Upper lobe of right lung (tissue), 1 donor: Measurements from ENCODE around the gene RLN3. TPM values are rescaled to one million over a fixed set of nuclear protein-coding genes. Genes with fewer than 3 reads are reported as not detected.
A peak's percentile ranks its signal among the peaks of the same experiment; 100 is the strongest.

Source experiments
- ATAC-seq: fragments of 200-7000 bp; cut with Tn5 transposase; one replicate; pipeline ENCODE4 v1.9.1; 2020; ENCODE audit warnings: mild to moderate bottlenecking, moderate library complexity
- DNase-seq: peaks from one replicate; pipeline ENCODE4 v3.0.0-alpha.2; 2020
- H3K27ac ChIP-seq: fragments of 200-600 bp; one replicate; pipeline ENCODE4 v1.8.0; 2022
- H3K27me3 ChIP-seq: fragments of 200-600 bp; one replicate; pipeline ENCODE4 v1.8.0; 2022; ENCODE audit warnings: mild to moderate bottlenecking
- H3K36me3 ChIP-seq: fragments of 200-600 bp; one replicate; pipeline ENCODE4 v1.8.0; 2022
- H3K4me1 ChIP-seq: fragments of 200-600 bp; one replicate; pipeline ENCODE4 v1.8.0; 2022
- H3K4me3 ChIP-seq: fragments of 200-600 bp; one replicate; pipeline ENCODE4 v1.8.0; 2022; ENCODE audit warnings: mild to moderate bottlenecking
- H3K9me3 ChIP-seq: fragments of 200-600 bp; one replicate; pipeline ENCODE4 v1.8.0; 2022
- intact Hi-C: fragments of 100-400 bp; cut with DNase I; formaldehyde crosslinking; loops from one replicate; pipeline ENCODE4 v1.11.0; 2022
- total RNA-seq: library from RNA; stranded (reverse); fragmentation: NEBNext Ultra II Directional; extraction: Animal tissue kit (Norgen Biotek cat#: 25700); gene quantifications from one replicate; pipeline ENCODE4 v1.2.1, GENCODE V29; 2021
- TF ChIP-seq, protein P1 (sequence below): fragments of 200-600 bp; IDR thresholded peaks from one replicate; pipeline ENCODE4 v1.8.0; 2022; ENCODE audit warnings: antibody characterized with exemption
- donor health status: DM: no; HTN: yes; CAD: no; lungs with severe emphysema.

Gene RLN3
- total RNA-seq, 1 donor from 2014 or later: not detected

DNA sequence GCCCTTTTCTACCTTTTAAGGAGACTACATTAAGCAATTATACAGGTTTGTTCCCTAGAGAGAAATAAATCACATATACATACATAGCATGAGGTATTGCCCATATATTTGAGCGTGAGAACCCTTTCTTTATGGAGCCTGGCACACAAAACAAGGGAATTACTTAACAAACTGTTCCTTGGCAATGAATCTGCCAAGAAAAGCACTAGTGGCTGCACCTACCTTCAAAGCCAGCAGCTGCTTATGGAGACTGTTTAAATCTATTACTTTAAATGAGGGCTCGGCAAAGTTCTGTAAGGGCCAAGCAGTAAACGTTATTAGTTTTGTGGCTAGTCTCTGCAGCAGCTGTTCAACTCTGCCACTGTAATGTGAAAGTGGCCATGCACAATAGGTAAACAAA lies 28.9 kb upstream of the RLN3 start:
- intact Hi-C loops: no loop called here
- Histone ChIP-seq H3K9me3 (no peaks in the 10 kb centered on the region), H3K4me3 (no peak overlapping the region), H3K27me3 (no peaks in the 10 kb centered on the region), H3K4me1 (peaks cover 21% of the 10 kb centered on the region), H3K27ac (no peak overlapping the region), H3K36me3 (no peaks in the 10 kb centered on the region)
- ATAC-seq: no peak
- no peak for DNase-seq
- TF ChIP-seq, protein P1, sequence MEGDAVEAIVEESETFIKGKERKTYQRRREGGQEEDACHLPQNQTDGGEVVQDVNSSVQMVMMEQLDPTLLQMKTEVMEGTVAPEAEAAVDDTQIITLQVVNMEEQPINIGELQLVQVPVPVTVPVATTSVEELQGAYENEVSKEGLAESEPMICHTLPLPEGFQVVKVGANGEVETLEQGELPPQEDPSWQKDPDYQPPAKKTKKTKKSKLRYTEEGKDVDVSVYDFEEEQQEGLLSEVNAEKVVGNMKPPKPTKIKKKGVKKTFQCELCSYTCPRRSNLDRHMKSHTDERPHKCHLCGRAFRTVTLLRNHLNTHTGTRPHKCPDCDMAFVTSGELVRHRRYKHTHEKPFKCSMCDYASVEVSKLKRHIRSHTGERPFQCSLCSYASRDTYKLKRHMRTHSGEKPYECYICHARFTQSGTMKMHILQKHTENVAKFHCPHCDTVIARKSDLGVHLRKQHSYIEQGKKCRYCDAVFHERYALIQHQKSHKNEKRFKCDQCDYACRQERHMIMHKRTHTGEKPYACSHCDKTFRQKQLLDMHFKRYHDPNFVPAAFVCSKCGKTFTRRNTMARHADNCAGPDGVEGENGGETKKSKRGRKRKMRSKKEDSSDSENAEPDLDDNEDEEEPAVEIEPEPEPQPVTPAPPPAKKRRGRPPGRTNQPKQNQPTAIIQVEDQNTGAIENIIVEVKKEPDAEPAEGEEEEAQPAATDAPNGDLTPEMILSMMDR: no peak

DNA sequence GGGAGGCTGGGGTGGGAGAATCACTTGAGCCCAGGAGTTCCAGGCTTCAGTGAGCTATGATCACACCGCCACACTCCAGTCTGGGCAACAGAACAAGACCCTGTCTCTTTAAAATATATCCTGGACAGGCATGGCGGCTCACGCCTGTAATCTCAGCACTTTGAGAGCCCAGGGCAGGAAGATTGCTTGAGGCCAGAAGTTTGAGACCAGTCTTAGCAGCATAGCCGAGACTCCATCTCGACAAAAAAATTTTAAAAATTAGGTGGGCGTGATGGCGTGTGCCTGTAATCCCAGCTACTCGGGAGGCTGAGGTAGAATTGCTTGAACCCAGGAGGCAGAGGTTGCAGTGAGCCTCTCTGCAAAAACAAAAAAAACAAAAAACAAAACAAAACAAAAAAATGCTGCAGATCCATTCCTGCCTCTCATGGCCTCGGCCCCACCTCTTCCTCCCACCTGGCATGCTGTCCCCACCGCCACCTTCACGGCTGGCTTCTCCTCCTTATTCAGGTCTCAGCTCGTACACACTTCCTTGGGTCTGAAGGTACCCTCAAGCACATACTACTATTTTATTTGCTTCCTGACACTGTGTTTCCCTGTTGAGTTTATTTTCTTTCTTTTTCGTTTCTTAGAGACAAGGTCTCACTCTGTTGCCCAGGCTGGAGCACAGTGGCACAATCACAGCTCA lies 27.1 kb upstream of the RLN3 start:
- no peak for ATAC-seq
- intact Hi-C loops: no loop called here
- TF ChIP-seq, protein P1: no peak
- H3K27ac ChIP-seq: no peak overlapping the region
- H3K4me3 ChIP-seq: no peak overlapping the region
- H3K36me3 ChIP-seq: no peaks in the 10 kb centered on the region
- no peaks in the 10 kb centered on the region for H3K27me3 ChIP-seq
- peaks cover 35% of the 10 kb centered on the region for H3K4me1 ChIP-seq
- DNase-seq: no peak
- H3K9me3 ChIP-seq: no peaks in the 10 kb centered on the region

DNA sequence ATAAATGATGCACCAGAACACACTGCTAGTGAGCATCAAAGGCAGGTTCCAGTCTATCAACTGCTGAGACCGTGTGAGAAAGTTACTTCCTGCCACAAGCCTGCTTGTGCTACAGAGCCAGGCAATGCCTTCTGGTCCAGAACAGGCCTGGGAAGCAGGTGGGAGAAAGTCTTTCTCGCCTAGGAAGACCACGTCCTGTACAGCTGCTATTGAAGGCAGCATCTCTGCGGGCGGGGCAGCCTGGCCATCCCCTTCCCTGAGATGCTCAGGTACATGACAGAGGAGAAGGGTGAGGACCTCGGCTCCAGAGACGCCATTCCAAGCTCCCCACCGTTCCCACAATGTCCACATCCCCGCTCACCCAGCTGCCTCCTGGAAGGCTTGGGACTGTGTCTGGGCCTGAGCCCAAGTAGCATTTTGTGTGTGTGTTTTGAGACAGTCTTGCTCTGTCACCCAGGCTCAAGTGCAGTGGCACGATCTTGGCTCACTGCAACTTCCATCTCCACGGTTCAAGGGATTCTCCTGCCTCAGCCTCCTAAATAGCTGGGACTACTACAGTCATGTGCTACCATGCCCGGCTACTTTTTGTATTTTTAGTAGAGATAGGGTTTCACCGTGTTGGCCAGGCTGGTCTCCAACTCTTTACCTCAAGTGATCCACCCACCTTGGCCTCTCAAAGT lies 25.2 kb upstream of the RLN3 start:
- Histone ChIP-seq H3K36me3 (no peaks in the 10 kb centered on the region), H3K9me3 (no peaks in the 10 kb centered on the region), H3K27ac (peak overlapping the region; percentile 100), H3K4me1 (peaks cover 35% of the 10 kb centered on the region), H3K27me3 (no peaks in the 10 kb centered on the region), H3K4me3 (no peak overlapping the region)
- intact Hi-C loops: no loop called here
- no peak for ATAC-seq
- TF ChIP-seq, protein P1: no peak
- DNase-seq: no peak

DNA sequence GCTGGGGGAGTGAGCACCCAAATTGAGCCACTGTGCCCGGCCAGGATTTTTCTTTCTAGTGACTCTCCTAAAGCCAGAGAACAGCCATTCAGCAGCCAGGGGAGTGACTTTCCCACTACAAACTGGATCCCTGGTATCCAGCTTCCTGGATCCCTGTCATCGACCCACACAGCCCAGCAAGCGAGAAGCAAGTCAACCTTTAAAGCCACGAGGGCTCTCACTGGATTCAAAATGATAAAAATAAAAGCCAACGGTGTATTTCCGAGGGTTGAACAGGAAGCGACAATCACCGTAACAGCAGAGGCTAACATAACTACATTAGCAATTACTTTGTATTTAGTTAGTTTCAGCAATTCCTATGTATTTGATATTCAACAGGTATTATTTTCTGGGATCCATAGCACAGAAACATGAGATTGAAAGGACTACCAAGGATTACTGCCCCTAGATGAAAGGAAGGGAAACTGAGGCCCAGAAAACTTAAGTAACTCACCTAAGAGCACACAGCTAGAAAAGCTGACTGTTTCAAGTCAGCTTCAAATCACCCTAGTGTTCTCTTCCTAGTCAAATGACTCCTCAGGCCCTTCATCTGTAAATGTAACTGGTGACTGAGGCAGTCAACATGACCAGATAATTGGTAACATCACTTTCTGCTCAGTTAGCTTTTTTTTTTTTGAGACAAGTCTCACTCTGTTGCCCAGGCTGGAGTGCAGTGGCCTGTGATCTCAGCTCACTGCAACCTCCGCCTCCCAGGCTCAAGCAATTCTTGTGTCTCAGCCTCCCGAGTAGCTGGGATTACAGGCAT lies 24.5 kb upstream of the RLN3 start:
- Histone ChIP-seq H3K27ac (peak overlapping the region; percentile 100), H3K27me3 (no peaks in the 10 kb centered on the region), H3K4me3 (no peak overlapping the region), H3K4me1 (peaks cover 35% of the 10 kb centered on the region), H3K9me3 (no peaks in the 10 kb centered on the region), H3K36me3 (no peaks in the 10 kb centered on the region)
- no peak for ATAC-seq
- TF ChIP-seq, protein P1: no peak
- intact Hi-C loops: no loop called here
- no peak for DNase-seq

DNA sequence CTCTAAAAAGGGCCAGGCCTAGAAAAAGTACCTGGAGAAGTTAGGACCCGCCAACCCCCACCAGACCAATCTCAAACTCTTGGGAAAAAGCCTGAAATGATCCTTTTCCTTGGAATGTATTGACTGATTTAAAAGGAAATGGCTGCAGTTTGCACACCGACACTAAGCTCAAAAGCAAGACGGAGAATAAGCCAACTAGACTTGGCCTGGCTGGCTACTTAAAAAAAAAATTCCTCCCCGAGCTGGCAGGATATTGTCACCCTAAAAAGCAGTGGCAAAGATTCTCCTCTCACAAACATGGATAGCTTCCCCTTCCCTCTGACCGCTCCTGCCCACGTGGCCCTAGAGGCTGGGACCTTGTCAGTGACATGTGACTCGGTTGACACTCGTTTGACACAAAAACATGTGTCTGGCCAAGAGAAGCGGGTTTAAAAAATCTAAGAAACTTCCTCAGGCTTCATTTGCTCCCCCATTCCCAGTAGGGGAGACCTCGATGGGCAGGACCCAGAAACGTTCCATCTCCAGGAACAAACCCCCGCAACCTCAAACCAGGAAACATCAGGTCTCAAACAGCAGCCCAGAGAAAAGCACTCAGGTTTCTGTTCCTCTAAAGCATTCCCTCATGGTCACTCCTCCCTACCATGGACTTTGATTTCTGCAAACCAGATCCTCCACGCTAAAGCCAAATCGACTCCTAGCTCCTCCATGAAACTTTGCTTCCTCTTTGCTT lies 23.2 kb upstream of the RLN3 start:
- no peaks in the 10 kb centered on the region for H3K9me3 ChIP-seq
- no peaks in the 10 kb centered on the region for H3K27me3 ChIP-seq
- H3K4me3 ChIP-seq: peak overlapping the region; percentile 71
- peak; percentile 1 for ATAC-seq
- TF ChIP-seq, protein P1: no peak
- intact Hi-C loops: no loop called here
- peak overlapping the region; percentile 100 for H3K27ac ChIP-seq
- no peaks in the 10 kb centered on the region for H3K36me3 ChIP-seq
- H3K4me1 ChIP-seq: peaks cover 35% of the 10 kb centered on the region
- DNase-seq: peak; percentile 84
